Measurements from ENCODE around the gene KDR. TPM values are rescaled to one million over a fixed set of nuclear protein-coding genes. Genes with fewer than 3 reads are reported as not detected.
A peak's percentile ranks its signal among the peaks of the same experiment; 100 is the strongest.

KDR gene
- total RNA-seq, 4 donors from 2014 or later, result 1.9 to 7.5 (median 3.9) TPM

- no peak for DNase-seq
- intact Hi-C loops (cut with DNase I; ENCODE audit: low total_unique reads) (no loop called here), in situ Hi-C loops (cut with MboI; ENCODE audit: low pct_ligation_motif_present in 1 of 4, low pct_unique_long_range_greater_than_20kb in 1 of 4, low sequenced_read_pairs in 3 of 4) (no loop called here)
- peak overlapping the region in 1 of 4 donors; percentile 3 for H3K27ac ChIP-seq
- H3K4me3 ChIP-seq, result peak overlapping the region in 3 of 4 donors; percentile 15 to 44 (median 21)
- H3K36me3 ChIP-seq, result no peaks in the 10 kb centered on the region
- WGBS, 2 donors (ENCODE audit: low coverage in 1 of 2), result 23 to 38% methylated on average over 5 to 34 of the region's 34 CpGs
- peaks cover 35% of the 10 kb centered on the region for H3K27me3 ChIP-seq
- no peaks in the 10 kb centered on the region for H3K9me3 ChIP-seq
- TF ChIP-seq CTCF (IDR thresholded peaks at IDR 0.05) (no peak), POLR2AphosphoS5 (IDR thresholded peaks at IDR 0.05) (no peak), POLR2A (IDR thresholded peaks at IDR 0.05) (no peak), EP300 (IDR thresholded peaks at IDR 0.05; ENCODE audit: low read depth) (no peak)
- H3K4me1 ChIP-seq, result peaks cover 0 to 10% (median 3%) of the 10 kb centered on the region in 4 donors
Observed at GRCh38 chr4:55124322-55125076, 896 bp downstream of the KDR start.

- intact Hi-C loops (cut with DNase I; ENCODE audit: low total_unique reads) (no loop called here), in situ Hi-C loops (cut with MboI; ENCODE audit: low pct_ligation_motif_present in 1 of 4, low pct_unique_long_range_greater_than_20kb in 1 of 4, low sequenced_read_pairs in 3 of 4) (no loop called here)
- Histone ChIP-seq H3K4me1 (peaks cover 0 to 10% (median 3%) of the 10 kb centered on the region in 4 donors), H3K4me3 (no peak overlapping the region), H3K27ac (no peak overlapping the region), H3K36me3 (no peaks in the 10 kb centered on the region), H3K27me3 (peaks cover 35% of the 10 kb centered on the region), H3K9me3 (no peaks in the 10 kb centered on the region)
- DNase-seq, result no peak
- TF ChIP-seq POLR2A (IDR thresholded peaks at IDR 0.05), result no peak
- TF ChIP-seq POLR2AphosphoS5 (IDR thresholded peaks at IDR 0.05), result no peak
- TF ChIP-seq EP300 (IDR thresholded peaks at IDR 0.05; ENCODE audit: low read depth), result no peak
- no peak for TF ChIP-seq CTCF (IDR thresholded peaks at IDR 0.05)
- 73 to 79% methylated on average over 5 to 6 of the region's 6 CpGs for WGBS, 2 donors (ENCODE audit: low coverage in 1 of 2)
Observed at GRCh38 chr4:55123791-55124190, 1.6 kb downstream of the KDR start.

- H3K36me3 ChIP-seq, result no peaks in the 10 kb centered on the region
Observed at GRCh38 chr4:55122235-55122634, 3.2 kb downstream of the KDR start.

GRCh38 chr4:55121246-55121645 is 4.1 kb downstream of the KDR start:
- no peak overlapping the region for H3K27ac ChIP-seq
- H3K27me3 ChIP-seq, result peaks cover 27% of the 10 kb centered on the region
- intact Hi-C loops (cut with DNase I; ENCODE audit: low total_unique reads) (no loop called here), in situ Hi-C loops (cut with MboI; ENCODE audit: low pct_ligation_motif_present in 1 of 4, low pct_unique_long_range_greater_than_20kb in 1 of 4, low sequenced_read_pairs in 3 of 4) (no loop called here)
- DNase-seq, result no peak
- no peak overlapping the region for H3K4me3 ChIP-seq
- H3K36me3 ChIP-seq, result no peaks in the 10 kb centered on the region
- TF ChIP-seq POLR2AphosphoS5 (IDR thresholded peaks at IDR 0.05), result no peak
- no peak for TF ChIP-seq POLR2A (IDR thresholded peaks at IDR 0.05)
- TF ChIP-seq EP300 (IDR thresholded peaks at IDR 0.05; ENCODE audit: low read depth), result no peak
- TF ChIP-seq CTCF (IDR thresholded peaks at IDR 0.05), result no peak
- H3K4me1 ChIP-seq, result peaks cover 0 to 10% (median 3%) of the 10 kb centered on the region in 4 donors
- 49 to 72% methylated on average over 4 of the region's 4 CpGs for WGBS, 2 donors (ENCODE audit: low coverage in 1 of 2)
- no peaks in the 10 kb centered on the region for H3K9me3 ChIP-seq

More at GRCh38 chr4:55122235-55122634, 3.2 kb downstream of the KDR start:
- peaks cover 0 to 10% (median 3%) of the 10 kb centered on the region in 4 donors for H3K4me1 ChIP-seq
- no peak overlapping the region for H3K4me3 ChIP-seq
- TF ChIP-seq EP300 (IDR thresholded peaks at IDR 0.05; ENCODE audit: low read depth), result no peak
- no peak for TF ChIP-seq POLR2A (IDR thresholded peaks at IDR 0.05)
- DNase-seq, result no peak
- 55% methylated on average over 2 of the region's 2 CpGs; no CpG with 5 or more reads in 1 of the 2 donors for WGBS, 2 donors (ENCODE audit: low coverage in 1 of 2)
- in situ Hi-C loops (cut with MboI; ENCODE audit: low pct_ligation_motif_present in 1 of 4, low pct_unique_long_range_greater_than_20kb in 1 of 4, low sequenced_read_pairs in 3 of 4), result no loop called here
- no peaks in the 10 kb centered on the region for H3K9me3 ChIP-seq
- H3K27me3 ChIP-seq, result peaks cover 35% of the 10 kb centered on the region
- no peak overlapping the region for H3K27ac ChIP-seq
- intact Hi-C loops (cut with DNase I; ENCODE audit: low total_unique reads), result no loop called here

Data from transverse colon (tissue), 4 donors.